ENCODE results near the gene RXFP4. TPM values are rescaled to one million over a fixed set of nuclear protein-coding genes. Genes with fewer than 3 reads are reported as not detected.

The RXFP4 gene
- total RNA-seq, 4 donors from 2014 or later: 0.80 to 11.6 (median 2.5) TPM

GRCh38 chr1:155932081-155932480 is 9.4 kb upstream of the RXFP4 start:
- peak overlapping the region; percentile 91 to 96 (median 94) for H3K27ac ChIP-seq
- H3K4me3 ChIP-seq: peak overlapping the region in 1 of 4 donors; percentile 89
- no peak for TF ChIP-seq EP300 (IDR thresholded peaks at IDR 0.05; ENCODE audit: low read depth)
- no peak for TF ChIP-seq CTCF (IDR thresholded peaks at IDR 0.05)
- TF ChIP-seq POLR2A (IDR thresholded peaks at IDR 0.05): no peak
- TF ChIP-seq POLR2AphosphoS5 (IDR thresholded peaks at IDR 0.05): no peak
- WGBS, 2 donors (ENCODE audit: low coverage in 1 of 2): 27% methylated on average over 1 of the region's 1 CpG; no CpG with 5 or more reads in 1 of the 2 donors
- no peaks in the 10 kb centered on the region for H3K9me3 ChIP-seq
- H3K27me3 ChIP-seq: no peaks in the 10 kb centered on the region
- intact Hi-C loops (cut with DNase I; ENCODE audit: low total_unique reads): no loop called here
- H3K36me3 ChIP-seq: peaks cover 0 to 40% (median 18%) of the 10 kb centered on the region in 4 donors
- peaks cover 30 to 57% (median 43%) of the 10 kb centered on the region in 4 donors for H3K4me1 ChIP-seq
- in situ Hi-C loops (cut with MboI; ENCODE audit: low pct_ligation_motif_present in 1 of 4, low pct_unique_long_range_greater_than_20kb in 1 of 4, low sequenced_read_pairs in 3 of 4): loop anchor here in 2 of 4 donors (10.0 kb wide), 1 partner anchor 53 kb away; no protein-coding TSS in a partner anchor
- DNase-seq: no peak

GRCh38 chr1:155932487-155932886 is 9.0 kb upstream of the RXFP4 start:
- no peak for TF ChIP-seq CTCF (IDR thresholded peaks at IDR 0.05)
- no peak for TF ChIP-seq EP300 (IDR thresholded peaks at IDR 0.05; ENCODE audit: low read depth)
- TF ChIP-seq POLR2A (IDR thresholded peaks at IDR 0.05): no peak
- TF ChIP-seq POLR2AphosphoS5 (IDR thresholded peaks at IDR 0.05): no peak
- peak overlapping the region in 3 of 4 donors; percentile 80 to 89 (median 80) for H3K4me3 ChIP-seq
- H3K36me3 ChIP-seq: peaks cover 0 to 36% (median 15%) of the 10 kb centered on the region in 4 donors
- in situ Hi-C loops (cut with MboI; ENCODE audit: low pct_ligation_motif_present in 1 of 4, low pct_unique_long_range_greater_than_20kb in 1 of 4, low sequenced_read_pairs in 3 of 4) (loop anchor here in 2 of 4 donors (10.0 kb wide), 1 partner anchor 52 kb away; no protein-coding TSS in a partner anchor), intact Hi-C loops (cut with DNase I; ENCODE audit: low total_unique reads) (no loop called here)
- H3K9me3 ChIP-seq: no peaks in the 10 kb centered on the region
- no peaks in the 10 kb centered on the region for H3K27me3 ChIP-seq
- H3K4me1 ChIP-seq: peaks cover 30 to 57% (median 43%) of the 10 kb centered on the region in 4 donors
- peak overlapping the region; percentile 91 to 96 (median 94) for H3K27ac ChIP-seq
- 57 to 66% methylated on average over 1 to 5 of the region's 5 CpGs for WGBS, 2 donors (ENCODE audit: low coverage in 1 of 2)
- DNase-seq: no peak

- no peak for TF ChIP-seq POLR2AphosphoS5 (IDR thresholded peaks at IDR 0.05)
- TF ChIP-seq CTCF (IDR thresholded peaks at IDR 0.05): no peak
- TF ChIP-seq EP300 (IDR thresholded peaks at IDR 0.05; ENCODE audit: low read depth): no peak
- no peak for TF ChIP-seq POLR2A (IDR thresholded peaks at IDR 0.05)
- no peak for DNase-seq
- intact Hi-C loops (cut with DNase I; ENCODE audit: low total_unique reads): no loop called here
- Histone ChIP-seq H3K36me3 (peaks cover 0 to 24% (median 9%) of the 10 kb centered on the region in 4 donors), H3K9me3 (no peaks in the 10 kb centered on the region), H3K4me1 (peaks cover 30 to 62% (median 45%) of the 10 kb centered on the region in 4 donors), H3K27me3 (no peaks in the 10 kb centered on the region), H3K4me3 (peak overlapping the region; percentile 80 to 89 (median 83)), H3K27ac (peak overlapping the region; percentile 91 to 96 (median 94))
- 2% methylated on average over 9 to 10 of the region's 10 CpGs for WGBS, 2 donors (ENCODE audit: low coverage in 1 of 2)
- in situ Hi-C loops (cut with MboI; ENCODE audit: low pct_ligation_motif_present in 1 of 4, low pct_unique_long_range_greater_than_20kb in 1 of 4, low sequenced_read_pairs in 3 of 4): loop anchor here in 2 of 4 donors (10.0 kb wide), 1 partner anchor 51 kb away; no protein-coding TSS in a partner anchor
Observed at GRCh38 chr1:155933591-155934096, 7.8 kb upstream of the RXFP4 start.

- Histone ChIP-seq H3K9me3 (no peaks in the 10 kb centered on the region), H3K36me3 (peaks cover 0 to 18% (median 6%) of the 10 kb centered on the region in 4 donors), H3K27me3 (no peaks in the 10 kb centered on the region), H3K4me3 (peak within 1 kb of the TSS; percentile 80 to 89 (median 83)), H3K27ac (peak within 1 kb of the TSS; percentile 91 to 96 (median 94)), H3K4me1 (peaks cover 30 to 60% (median 42%) of the 10 kb centered on the region in 4 donors)
- WGBS, 2 donors (ENCODE audit: low coverage in 1 of 2): 1 to 11% methylated on average over 9 to 50 of the region's 50 CpGs
- in situ Hi-C loops (cut with MboI; ENCODE audit: low pct_ligation_motif_present in 1 of 4, low pct_unique_long_range_greater_than_20kb in 1 of 4, low sequenced_read_pairs in 3 of 4): loop anchor here in 2 of 4 donors (10.0 kb wide), 1 partner anchor 50 kb away; no protein-coding TSS in a partner anchor
- intact Hi-C loops (cut with DNase I; ENCODE audit: low total_unique reads): no loop called here
- peak; percentile 97 for DNase-seq
- TF ChIP-seq POLR2AphosphoS5 (IDR thresholded peaks at IDR 0.05) (peak; percentile 99 to 100 (median 100)), POLR2A (IDR thresholded peaks at IDR 0.05) (peak; percentile 100), CTCF (IDR thresholded peaks at IDR 0.05) (no peak)
Observed at GRCh38 chr1:155934097-155934935, 7.1 kb upstream of the RXFP4 start, which contains the start of gene KHDC4. TSS of gene KHDC4 (minus strand) at chr1:155934413. CDS start at chr1:155934373, 40 bp downstream.

Measured in transverse colon (tissue), 4 donors.